Stimulated activated CD8-positive, alpha-beta memory T cell treated with anti-CD3 and anti-CD28 coated beads, Interleukin-7, amount 100 ng/mL, for 24 hours (primary cell): ENCODE data around the gene TMEM255B.
"Not testable (repeated sequence)": the region's sequence is repeated elsewhere in the genome, so short reads cannot be mapped to it uniquely, and the experiment has no call there.

Source experiments
- DNase-seq: peaks from one replicate; pipeline ENCODE4 v3.0.0-alpha.2; 2020; ENCODE audit warnings: low read depth

The TMEM255B gene

DNA sequence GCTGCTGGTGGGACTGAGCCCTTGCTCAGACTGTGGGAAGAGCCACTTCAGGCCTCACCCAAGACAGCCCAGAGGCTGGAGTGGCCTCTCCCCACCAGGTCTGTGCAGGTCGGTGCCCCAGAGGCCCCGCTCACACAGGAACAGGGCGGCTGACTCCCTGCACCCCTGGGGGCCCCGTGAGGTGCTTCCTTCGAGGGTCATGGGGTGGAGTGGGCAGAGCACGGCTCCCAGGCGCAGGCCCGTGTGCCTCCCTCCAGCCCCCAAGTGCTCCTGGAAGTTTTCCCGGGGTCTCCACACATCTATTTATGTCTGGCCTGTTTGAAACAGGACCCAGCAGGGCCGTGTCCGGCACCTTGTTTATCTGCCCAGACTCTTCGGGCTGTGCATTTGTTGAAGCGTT, 9.5 kb upstream of the TMEM255B start:
- DNase-seq, result no peak

DNA sequence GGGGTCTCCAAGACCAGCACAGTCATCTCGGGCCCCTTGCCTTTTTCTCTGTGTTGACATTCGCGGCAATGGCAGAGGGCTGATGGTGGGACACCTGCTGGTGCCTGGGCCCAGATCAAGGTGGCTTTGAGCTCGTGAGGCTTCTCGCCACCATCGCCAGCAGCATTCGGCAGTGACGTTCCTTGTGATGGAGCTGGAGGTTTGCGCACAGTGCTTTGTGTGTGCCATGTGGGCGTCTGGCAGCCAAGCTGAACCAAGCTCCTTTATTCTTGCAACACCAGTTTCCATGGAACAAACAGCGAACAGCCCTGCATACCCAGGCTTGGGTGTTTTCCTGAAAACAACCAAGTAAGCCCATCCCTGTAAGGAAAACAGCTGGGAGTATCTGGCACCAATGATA, 9.1 kb upstream of the TMEM255B start:
- DNase-seq, result no peak

DNA sequence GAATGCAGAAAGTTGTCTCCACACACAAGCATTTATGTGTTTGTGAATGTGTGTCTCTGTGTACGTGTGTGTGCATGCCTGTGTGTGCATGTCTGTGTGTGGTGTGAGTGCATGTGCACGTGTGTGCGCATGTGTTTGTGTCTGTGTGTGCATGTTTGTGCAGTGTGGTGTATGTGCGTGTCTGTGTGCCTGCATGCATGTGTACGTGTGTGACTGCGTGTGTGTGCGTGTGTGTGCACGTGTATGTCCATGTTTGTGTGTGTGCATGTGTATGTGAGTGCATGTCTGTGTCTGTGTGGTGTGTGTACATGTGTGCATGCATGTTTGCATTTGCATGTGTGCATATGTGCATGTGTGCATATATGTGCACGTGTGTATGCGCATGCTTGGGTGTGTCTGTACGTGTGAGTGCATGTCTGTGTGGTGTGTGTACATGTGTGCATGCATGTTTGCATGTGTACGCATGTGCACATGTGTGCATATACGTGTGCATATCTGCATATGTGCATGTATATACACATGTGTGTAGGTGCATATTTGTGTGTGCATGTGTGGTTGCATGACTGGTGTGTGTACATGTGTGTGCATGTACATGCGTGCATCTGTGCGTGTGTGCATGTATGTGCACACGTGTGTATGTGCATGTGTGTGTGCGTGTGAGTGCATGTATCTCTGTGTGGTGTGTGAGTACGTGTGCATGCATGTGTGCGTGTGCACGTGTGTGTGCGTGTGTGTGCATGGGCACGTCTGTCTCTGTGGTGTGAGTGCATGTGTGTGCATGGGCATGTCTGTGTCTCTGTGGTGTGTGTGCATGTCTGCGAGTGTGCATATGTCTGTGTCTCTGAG, 8.2 kb upstream of the TMEM255B start:
- no peak for DNase-seq

DNA sequence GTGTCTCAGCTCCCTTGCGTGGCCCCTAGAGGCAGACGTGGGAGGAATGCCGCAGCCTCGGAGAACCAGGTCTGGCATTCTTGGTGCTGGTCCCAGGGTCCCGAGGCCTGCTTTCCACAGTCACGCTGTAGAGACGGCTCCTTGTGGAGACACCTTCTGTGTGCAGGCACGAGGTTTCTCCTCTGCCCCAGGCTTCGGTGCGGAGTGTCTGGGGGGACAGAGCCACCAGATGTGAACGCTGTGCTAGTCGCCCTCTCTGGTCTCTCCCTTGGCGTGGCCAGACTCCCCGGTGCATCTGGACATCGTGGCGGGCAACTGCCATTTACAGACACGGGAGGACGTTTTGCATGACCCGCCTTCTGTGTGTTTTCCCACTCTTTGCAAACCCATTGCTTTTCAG, 7.5 kb upstream of the TMEM255B start:
- DNase-seq, result no peak

DNA sequence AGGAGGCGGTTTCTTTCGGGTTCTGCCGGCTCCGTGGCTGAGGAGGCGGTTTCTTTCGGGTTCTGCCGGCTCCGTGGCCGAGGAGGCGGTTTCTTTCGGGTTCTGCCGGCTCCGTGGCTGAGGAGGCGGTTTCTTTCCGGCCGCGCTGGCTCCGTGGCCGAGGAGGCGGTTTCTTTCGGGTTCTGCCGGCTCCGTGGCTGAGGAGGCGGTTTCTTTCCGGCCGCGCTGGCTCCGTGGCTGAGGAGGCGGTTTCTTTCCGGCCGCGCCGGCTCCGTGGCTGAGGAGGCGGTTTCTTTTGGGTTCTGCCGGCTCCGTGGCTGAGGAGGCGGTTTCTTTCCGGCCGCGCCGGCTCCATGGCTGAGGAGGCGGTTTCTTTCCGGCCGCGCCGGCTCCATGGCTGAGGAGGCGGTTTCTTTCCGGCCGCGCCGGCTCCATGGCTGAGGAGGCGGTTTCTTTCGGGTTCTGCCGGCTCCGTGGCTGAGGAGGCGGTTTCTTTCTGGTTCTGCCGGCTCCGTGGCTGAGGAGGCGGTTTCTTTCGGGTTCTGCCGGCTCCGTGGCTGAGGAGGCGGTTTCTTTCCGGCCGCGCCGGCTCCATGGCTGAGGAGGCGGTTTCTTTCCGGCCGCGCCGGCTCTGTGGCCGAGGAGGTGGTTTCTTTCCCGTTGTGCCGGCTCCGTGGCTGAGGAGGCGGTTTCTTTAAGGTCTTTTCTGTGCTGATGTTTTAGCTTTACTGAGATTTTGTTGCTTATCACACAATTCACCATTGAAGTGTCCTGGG, 6.6 kb upstream of the TMEM255B start:
- DNase-seq, result not testable (repeated sequence)

DNA sequence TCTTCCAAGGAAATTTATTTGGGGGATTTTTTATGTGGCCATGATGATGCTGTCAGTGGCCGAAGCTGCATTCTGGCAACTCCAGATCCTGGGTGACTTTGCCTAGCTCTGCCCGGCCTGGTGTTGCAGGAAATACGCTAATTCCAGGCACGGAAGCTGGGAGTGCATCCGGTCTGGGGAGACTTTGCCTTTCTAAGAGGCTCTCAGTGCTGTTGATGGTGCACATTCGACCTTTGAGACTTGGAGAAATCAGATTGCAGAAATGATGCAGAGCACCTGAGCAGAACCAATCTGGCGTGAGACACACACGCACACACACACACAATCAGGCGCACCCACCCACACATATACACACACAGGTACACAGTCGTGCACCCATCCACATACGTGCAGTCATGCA, 5.9 kb upstream of the TMEM255B start:
- DNase-seq, result no peak

DNA sequence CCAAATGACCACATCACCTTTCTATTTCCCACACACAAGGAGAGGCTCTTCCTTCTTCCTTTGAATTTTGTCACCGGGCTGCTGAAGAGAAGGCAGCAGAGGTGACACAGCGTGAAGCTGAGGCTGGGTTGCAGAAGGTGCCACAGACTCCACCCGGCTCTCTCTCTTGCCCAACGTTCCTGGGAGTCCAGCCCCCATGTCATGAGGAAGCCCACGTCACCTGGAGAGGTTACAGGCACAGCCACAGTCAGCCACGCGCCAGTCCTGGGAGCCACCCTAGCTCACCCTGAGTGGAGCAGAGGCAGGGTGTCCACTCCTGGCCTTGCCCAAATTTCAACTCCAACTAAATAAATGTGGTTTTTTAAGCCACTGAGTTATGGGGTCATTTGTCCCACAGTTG, 4.8 kb upstream of the TMEM255B start:
- DNase-seq, result no peak

DNA sequence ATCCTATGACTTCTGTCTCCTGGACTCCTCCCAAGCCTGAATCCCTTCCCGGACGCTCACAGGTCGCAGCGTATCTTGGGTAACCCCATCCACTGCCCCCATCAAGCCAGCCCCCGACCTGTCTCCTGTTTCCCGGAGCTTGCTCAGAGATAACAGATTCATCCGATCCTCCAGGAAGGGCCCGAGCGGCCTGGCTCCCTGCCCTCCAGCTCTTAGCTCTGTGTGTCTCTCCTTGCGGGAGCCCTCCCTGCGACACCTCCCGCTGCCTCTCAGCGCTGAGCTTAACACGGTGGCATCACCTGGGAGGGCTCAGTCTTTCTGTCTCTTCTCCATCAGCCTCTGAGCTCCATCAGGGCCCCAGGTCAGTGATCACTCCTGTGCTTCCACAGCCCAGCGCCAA, 4.3 kb upstream of the TMEM255B start:
- DNase-seq, result no peak

DNA sequence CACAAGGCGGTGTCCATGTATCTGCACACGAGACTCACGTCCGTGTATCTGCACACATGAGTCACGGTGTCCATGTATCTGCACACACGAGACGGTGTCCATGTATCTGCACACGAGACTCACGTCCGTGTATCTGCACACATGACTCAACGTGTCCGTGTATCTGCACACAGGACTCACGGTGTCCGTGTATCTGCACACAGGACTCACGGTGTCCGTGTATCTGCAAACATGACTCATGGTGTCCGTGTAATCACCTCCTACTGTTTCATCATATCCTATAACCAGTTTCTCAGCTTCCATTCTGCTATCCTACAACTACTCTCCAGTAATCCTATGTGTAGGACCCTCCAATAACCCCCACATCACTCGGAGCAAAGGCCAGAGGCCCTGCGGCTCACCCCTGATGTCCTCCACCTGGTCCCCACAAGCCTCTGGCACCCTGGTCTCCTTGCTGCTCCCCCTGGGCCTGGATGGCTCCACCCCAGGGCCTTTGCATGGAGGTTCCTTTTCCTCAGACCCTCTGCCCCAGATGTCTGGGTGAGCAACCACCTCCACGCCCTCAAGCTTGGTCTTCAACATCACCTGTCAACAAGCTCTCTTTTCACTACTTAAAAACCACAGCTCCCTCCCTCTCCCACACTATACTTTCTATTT, 2.5 kb upstream of the TMEM255B start:
- DNase-seq, result no peak

DNA sequence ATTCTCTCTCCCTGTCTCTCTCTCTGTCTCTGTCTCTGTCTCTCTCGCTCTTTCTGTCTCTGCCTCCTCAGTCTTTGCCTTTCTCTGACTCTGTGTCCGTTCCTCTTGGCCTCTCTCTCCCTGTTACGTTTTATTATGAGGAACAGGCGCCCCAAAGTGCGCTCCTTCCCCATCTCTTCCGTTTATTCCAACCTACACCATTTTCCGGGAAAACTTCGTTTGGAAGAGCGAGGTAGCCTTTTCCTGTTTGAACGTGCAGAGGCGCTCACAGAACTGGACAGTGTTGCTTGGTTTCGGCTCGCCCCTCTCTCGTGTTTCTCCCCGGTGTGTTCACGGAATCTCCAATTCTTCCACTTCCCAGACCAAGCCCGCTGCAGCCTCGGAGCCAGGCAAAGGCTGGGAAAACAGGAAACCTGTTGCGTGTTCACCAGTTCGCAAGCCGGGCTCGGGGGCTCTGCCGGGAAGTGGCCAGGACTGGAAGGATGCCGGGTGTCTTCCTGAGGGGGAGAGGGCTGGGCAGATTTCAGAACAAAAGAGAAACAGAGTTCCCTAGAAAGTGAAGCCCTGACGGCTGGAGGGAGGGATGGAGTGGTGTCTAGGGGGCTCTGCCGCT, 605 bp downstream of the TMEM255B start:
- no peak for DNase-seq

DNA sequence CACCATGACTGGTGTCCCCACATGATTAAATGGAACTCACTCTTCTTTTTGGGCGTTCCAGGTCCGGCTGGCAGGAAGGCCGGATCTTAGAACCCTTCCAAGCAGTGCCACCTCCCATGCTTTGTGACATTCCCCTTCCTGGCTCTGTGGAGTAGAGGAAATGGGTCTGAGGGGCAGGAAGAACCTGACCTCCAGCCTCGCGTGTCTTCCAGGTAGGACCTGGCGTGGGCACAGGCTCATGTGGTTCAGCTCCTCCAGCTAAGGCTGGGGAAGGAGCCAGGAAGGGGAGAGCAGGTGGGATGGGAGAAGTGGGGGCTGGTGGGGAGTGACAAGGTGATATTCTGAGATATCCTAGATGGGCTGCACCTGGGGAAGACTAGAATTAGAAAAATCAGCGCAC, 2.1 kb downstream of the TMEM255B start:
- DNase-seq, result no peak

DNA sequence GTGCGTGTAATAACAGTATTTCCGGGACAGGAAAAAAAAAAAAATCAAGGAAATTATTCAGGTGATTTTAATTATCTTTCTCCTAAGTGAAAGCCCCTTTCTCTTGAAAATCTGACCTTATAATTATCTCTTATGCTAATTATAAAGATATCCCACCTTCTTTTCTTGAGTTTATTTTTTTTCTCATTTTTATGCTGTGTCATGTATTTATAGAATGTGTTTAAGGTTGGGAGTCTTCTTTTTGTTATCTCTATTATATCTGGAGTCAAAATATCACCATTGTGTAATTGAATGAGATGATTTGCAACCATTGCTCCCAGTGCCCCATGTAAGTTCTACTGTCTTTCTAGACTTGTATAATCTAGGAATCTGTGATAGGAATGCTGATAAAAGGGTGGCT, 3.0 kb downstream of the TMEM255B start:
- no peak for DNase-seq

DNA sequence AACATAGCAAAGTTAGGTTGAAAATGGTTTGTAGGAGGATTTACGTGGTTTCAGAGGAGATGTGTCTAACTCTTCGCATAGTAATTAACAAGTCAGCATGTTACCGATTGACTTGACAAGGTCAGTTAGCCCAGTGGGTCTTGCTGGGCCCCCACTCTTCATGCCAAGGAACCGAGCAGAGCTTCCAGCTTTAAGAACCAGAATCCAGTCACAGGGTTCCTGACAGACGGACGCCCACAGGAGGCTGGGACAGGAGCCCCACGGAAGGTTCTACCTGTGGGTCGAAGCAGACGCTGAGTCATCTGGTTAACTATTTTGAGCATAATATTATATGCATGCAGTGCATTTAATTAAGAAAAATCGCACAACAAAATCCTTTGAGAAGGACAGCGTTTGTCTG, 3.5 kb downstream of the TMEM255B start:
- DNase-seq, result no peak

DNA sequence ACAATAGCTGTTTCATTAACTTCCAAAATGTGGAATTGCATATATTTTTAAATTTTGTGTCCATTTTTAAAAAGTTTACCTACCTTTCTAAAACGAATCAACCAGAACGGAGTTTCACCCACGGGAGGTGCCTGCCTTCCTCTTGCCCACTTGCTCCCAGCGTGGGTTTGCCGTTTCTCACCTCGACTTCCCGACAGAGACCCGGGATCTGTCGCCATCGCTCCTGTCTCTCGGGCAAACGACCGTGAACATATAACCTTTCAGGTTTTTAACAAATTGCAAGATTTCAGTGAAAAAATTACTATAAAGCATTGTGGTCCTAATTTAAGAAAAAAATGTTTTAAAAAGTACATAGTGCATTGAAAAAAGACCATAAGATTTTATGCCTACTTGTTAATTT, 4.2 kb downstream of the TMEM255B start:
- no peak for DNase-seq

DNA sequence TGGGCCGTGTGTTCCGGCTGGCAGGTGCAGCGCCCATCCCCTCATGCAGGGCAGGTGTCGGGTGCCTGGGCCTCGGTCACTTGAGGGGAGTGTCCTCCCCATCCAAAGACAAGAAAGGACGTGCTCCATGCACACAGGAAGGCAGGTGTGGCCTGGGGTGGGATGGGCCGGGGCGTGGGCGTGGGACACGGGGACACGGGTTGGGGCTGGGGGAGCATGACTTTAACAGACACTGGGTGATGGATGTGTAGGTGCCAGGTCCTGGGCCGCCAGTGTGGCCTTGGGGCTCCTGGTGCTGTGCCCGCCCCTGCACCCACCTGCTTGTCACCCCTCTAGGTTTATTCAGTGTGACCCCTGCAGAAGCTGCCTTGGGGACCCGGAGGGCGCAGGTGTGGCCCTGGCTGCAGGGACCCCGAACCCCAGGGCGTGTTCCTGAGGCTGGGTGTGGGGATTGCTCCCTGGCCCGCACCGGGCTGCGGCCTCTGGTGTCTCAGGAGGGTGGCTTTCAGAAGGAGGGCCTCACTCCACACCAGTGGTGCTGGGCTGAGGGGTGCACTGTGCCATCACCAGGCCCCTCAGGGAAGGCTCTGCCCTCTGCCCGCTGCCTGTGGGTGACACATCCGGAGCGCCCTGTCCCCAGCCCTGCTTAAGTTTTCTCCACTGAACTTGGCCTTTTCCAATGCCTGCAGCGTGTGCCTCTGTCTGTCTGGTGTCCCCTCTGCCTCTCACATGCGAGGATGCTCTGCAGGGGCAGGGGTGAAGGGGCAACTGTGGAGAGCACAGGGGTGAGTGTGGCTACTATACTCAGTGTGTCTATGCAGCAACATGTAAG, 5.2 kb downstream of the TMEM255B start:
- DNase-seq, result no peak

DNA sequence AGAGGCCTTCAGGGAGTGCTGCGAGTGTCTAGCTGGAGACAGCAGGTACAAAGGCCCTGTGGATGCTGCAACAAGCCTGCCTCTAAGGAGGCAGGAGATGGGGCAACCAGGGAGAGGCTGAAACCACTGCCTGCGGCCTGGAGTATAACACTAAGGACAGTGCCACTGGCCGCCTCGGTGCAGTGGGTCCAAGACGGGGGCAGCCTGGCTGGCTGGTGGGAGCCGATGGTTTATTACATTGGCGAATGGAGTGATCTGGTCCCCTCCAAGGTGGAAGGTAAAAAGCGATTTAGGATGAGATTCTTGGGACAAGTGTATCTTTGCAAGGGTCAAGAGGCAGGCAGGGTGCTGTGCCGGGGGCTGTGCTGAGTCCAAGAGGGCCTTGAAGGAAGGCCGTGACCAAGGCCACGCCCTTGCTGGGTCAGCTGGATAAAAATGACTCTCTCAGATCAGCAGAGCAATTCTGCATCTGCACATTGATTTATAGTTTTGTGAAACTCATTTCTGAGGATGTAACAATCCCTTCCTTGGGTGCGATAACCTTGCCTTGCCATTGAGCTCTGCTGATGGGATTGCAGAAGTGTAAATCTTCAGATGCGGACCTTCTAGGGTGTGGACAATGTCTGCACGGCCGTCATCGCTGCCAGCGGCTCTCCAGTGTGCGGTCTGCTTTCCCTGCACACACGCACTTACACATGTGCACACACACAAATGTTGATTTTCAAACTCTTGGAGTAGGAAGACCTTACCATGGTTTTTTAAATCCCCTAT, 6.0 kb downstream of the TMEM255B start:
- no peak for DNase-seq

DNA sequence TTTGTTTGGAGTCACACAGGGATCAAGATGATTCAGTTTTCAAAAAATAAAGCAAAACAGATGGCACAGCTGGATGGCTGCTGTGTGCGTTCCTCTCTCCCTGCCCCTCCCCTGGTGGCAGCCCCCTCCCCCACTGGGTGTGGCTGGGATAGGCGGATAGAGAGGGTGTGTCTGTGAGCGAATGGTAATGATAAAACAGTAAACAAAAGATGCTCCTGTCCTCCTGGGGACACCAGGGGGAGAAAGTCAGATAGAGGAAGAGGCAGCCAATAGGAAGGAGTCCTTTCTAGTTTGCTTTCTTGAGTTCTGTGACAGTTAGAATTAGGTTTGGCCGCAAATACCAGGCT, 6.5 kb downstream of the TMEM255B start:
- DNase-seq, result no peak

DNA sequence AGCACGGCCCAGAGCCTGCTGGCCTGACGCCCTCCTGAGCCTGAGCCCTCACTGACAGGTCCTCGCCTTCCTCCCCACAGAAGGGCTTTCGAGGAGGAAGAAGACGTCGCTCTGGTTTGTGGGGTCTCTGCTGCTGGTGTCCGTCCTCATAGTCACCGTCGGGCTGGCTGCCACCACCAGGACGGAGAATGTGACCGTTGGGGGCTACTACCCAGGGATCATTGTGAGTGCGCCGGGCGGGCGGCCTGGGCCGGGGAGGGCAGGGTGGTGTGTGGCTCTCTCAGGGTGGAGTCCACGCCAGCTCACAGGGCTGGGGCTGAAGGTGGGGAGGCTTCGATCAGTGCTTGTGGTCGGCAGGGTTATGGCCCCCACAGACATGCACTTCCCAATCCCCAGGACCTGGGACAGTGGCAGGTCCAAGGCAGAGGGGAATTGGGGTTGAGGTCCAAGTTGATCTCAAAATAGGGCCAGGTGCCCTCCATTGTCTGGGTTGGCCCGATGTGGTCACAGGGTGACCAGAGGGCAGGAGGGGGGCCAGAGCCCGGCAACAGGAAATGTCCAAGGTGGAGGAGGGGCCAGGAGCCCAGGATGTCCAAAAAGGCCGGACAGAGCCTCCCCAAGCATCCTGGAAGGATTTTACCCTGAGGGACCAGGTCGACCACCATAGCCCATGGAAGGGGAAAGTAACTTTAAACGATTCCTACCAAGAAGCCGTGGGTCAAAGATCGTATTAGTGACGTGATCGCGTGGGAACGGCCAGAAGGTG, 7.2 kb downstream of the TMEM255B start:
- DNase-seq, result no peak

DNA sequence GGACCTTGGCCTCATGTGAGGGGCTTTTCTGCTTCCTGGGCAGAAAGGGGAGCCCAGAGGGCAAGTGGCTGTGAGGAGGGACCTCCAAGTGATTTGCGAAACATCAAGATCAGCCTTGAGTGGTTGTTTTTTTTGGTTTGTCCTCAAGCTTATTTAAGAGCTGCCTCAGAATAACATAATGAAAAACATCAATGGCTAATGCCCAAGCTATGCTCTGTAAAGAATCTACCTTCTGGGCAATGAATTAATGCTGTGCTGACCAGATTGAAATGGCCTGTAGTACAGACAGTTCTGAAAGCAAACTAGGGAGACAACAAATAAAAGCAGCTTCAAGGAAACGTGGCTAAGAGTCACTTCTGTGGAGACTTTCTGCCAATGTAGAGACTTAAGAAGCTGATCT, 8.3 kb downstream of the TMEM255B start:
- DNase-seq, result no peak
